Measurements from ENCODE around the gene NPEPPS.
A peak's percentile ranks its signal among the peaks of the same experiment; 100 is the strongest.

NPEPPS gene

GRCh38 chr17:47653442-47653841 lies 122.5 kb downstream of the NPEPPS start:
- no peaks in the 10 kb centered on the region for H3K27me3 Mint-ChIP-seq
- H3K4me1 Mint-ChIP-seq (ENCODE audit: low read depth): peaks cover 68% of the 10 kb centered on the region
- H3K27ac Mint-ChIP-seq: peak overlapping the region; percentile 85
- H3K36me3 Mint-ChIP-seq: peaks cover 30% of the 10 kb centered on the region
- H3K4me3 Mint-ChIP-seq: peak overlapping the region; percentile 84
- H3K9me3 Mint-ChIP-seq (ENCODE audit: low read depth): no peaks in the 10 kb centered on the region

GRCh38 chr17:47654991-47655390 lies 124.1 kb downstream of the NPEPPS start:
- Mint-ChIP-seq H3K27me3 (no peaks in the 10 kb centered on the region), H3K4me1 (ENCODE audit: low read depth) (peaks cover 73% of the 10 kb centered on the region), H3K27ac (peak overlapping the region; percentile 78), H3K36me3 (peaks cover 33% of the 10 kb centered on the region), H3K4me3 (peak overlapping the region; percentile 74), H3K9me3 (ENCODE audit: low read depth) (no peaks in the 10 kb centered on the region)

- Mint-ChIP-seq H3K9me3 (ENCODE audit: low read depth) (no peaks in the 10 kb centered on the region), H3K27me3 (no peaks in the 10 kb centered on the region), H3K27ac (peak overlapping the region; percentile 81), H3K36me3 (peaks cover 19% of the 10 kb centered on the region), H3K4me3 (peak overlapping the region; percentile 75), H3K4me1 (ENCODE audit: low read depth) (peaks cover 54% of the 10 kb centered on the region)
Observed at GRCh38 chr17:47660064-47660492, 129.2 kb downstream of the NPEPPS start.

- H3K4me3 Mint-ChIP-seq: no peak overlapping the region
- peak overlapping the region; percentile 64 for H3K27ac Mint-ChIP-seq
- H3K9me3 Mint-ChIP-seq (ENCODE audit: low read depth): no peaks in the 10 kb centered on the region
- H3K27me3 Mint-ChIP-seq: no peaks in the 10 kb centered on the region
- H3K4me1 Mint-ChIP-seq (ENCODE audit: low read depth): peaks cover 39% of the 10 kb centered on the region
- peaks cover 10% of the 10 kb centered on the region for H3K36me3 Mint-ChIP-seq
Observed at GRCh38 chr17:47663912-47664623, 133.2 kb downstream of the NPEPPS start.

- Mint-ChIP-seq H3K9me3 (ENCODE audit: low read depth) (no peaks in the 10 kb centered on the region), H3K36me3 (peaks cover 11% of the 10 kb centered on the region), H3K4me3 (no peak overlapping the region), H3K27me3 (no peaks in the 10 kb centered on the region), H3K4me1 (ENCODE audit: low read depth) (peaks cover 40% of the 10 kb centered on the region), H3K27ac (peak overlapping the region; percentile 64)
Observed at GRCh38 chr17:47664624-47664941, 133.7 kb downstream of the NPEPPS start.

- no peaks in the 10 kb centered on the region for H3K9me3 Mint-ChIP-seq (ENCODE audit: low read depth)
- H3K27me3 Mint-ChIP-seq: no peaks in the 10 kb centered on the region
- H3K4me1 Mint-ChIP-seq (ENCODE audit: low read depth): peaks cover 39% of the 10 kb centered on the region
- H3K4me3 Mint-ChIP-seq: no peak overlapping the region
- peaks cover 15% of the 10 kb centered on the region for H3K36me3 Mint-ChIP-seq
- H3K27ac Mint-ChIP-seq: no peak overlapping the region
Observed at GRCh38 chr17:47665655-47666054, 134.7 kb downstream of the NPEPPS start.

GRCh38 chr17:47669081-47669480 lies 138.2 kb downstream of the NPEPPS start:
- Mint-ChIP-seq H3K27me3 (no peaks in the 10 kb centered on the region), H3K27ac (no peak overlapping the region), H3K4me3 (no peak overlapping the region), H3K9me3 (ENCODE audit: low read depth) (no peaks in the 10 kb centered on the region), H3K36me3 (peaks cover 13% of the 10 kb centered on the region), H3K4me1 (ENCODE audit: low read depth) (peaks cover 39% of the 10 kb centered on the region)

GRCh38 chr17:47670064-47670463 lies 139.2 kb downstream of the NPEPPS start:
- H3K4me1 Mint-ChIP-seq (ENCODE audit: low read depth): peaks cover 42% of the 10 kb centered on the region
- peaks cover 13% of the 10 kb centered on the region for H3K36me3 Mint-ChIP-seq
- H3K9me3 Mint-ChIP-seq (ENCODE audit: low read depth): no peaks in the 10 kb centered on the region
- peak overlapping the region; percentile 46 for H3K27ac Mint-ChIP-seq
- no peak overlapping the region for H3K4me3 Mint-ChIP-seq
- H3K27me3 Mint-ChIP-seq: no peaks in the 10 kb centered on the region
